Tibial nerve (tissue), 4 donors: ENCODE measurements around the gene VSIG10L2. TPM values are rescaled to one million over a fixed set of nuclear protein-coding genes. Genes with fewer than 3 reads are reported as not detected.

Source experiments
- DNase-seq, 2 donors: peaks; one replicate each; pipeline ENCODE4 v3.0.0-alpha.2; 2019; ENCODE audit warnings: low spot score in 2 of 2
- H3K27ac ChIP-seq, 4 donors: fragments of 200-600 bp; sonication (generic) in 3 of 4; one replicate each; pipeline ENCODE4 v1.5.1; 2017 to 2019; ENCODE audit warnings: mild to moderate bottlenecking in 1 of 4
- H3K27me3 ChIP-seq, 2 donors: fragments of 200-600 bp; sonication (generic) in 1 of 2; one replicate each; pipeline versions ENCODE4 v1.5.1 to v1.6.0; 2017 to 2019
- H3K36me3 ChIP-seq, 3 donors: fragments of 200-600 bp; sonication (generic); one replicate each; pipeline ENCODE4 v1.5.1; 2018 to 2019
- H3K4me1 ChIP-seq, 4 donors: fragments of 200-600 bp; sonication (generic) in 3 of 4; one replicate each; pipeline ENCODE4 v1.5.1; 2017 to 2019
- H3K4me3 ChIP-seq, 4 donors: fragments of 200-600 bp; sonication (generic) in 3 of 4; one replicate each; pipeline ENCODE4 v1.5.1; 2017 to 2019; ENCODE audit warnings: mild to moderate bottlenecking in 1 of 4, moderate library complexity in 1 of 4
- H3K9me3 ChIP-seq, 4 donors: fragments of 200-600 bp; sonication (generic) in 3 of 4; one replicate each; pipeline ENCODE4 v1.5.1; 2017 to 2019
- CTCF ChIP-seq, 5 experiments: fragments of 200-600 bp in 3 of 5; fragments of 450-650 bp in 2 of 5; sonication (generic) in 3 of 5; IDR thresholded peaks; one replicate each; pipeline ENCODE4 v1.5.1; 2016 to 2019; ENCODE audit warnings: antibody characterized with exemption in 5 of 5, mild to moderate bottlenecking in 3 of 5, moderate library complexity in 2 of 5
- EP300 ChIP-seq, 2 donors: sonication (generic); formaldehyde crosslinking; IDR thresholded peaks; one replicate each; pipeline ENCODE4 v1.6.1; 2017; ENCODE audit warnings: antibody characterized with exemption in 2 of 2, mild to moderate bottlenecking in 1 of 2
- POLR2A ChIP-seq, 2 donors: fragments of 450-650 bp; IDR thresholded peaks; one replicate each; pipeline ENCODE4 v1.6.1; 2017; ENCODE audit warnings: antibody characterized with exemption in 2 of 2, mild to moderate bottlenecking in 2 of 2, moderate library complexity in 2 of 2
- WGBS, 2 donors: methylation state at CpG; one replicate each; pipeline ENCODE4 v1.1.5; 2018; 5-methylcytosine and 5-hydroxymethylcytosine counted together
- total RNA-seq, 4 donors: library from RNA; depleted of rRNA; stranded (reverse); fragments of >200 nt; gene quantifications; one replicate each; pipeline ENCODE4 v1.1.0, GENCODE V29; 2016

VSIG10L2 gene
- total RNA-seq, result not detected

GRCh38 chr11:125945797-125946520, at the start of gene VSIG10L2:
Gene VSIG10L2, plus strand, starts transcription at chr11:125946044. Its CDS starts 12 bp downstream, at chr11:125946056.
- Histone ChIP-seq H3K27me3 (no peaks in the 10 kb centered on the region), H3K9me3 (no peaks in the 10 kb centered on the region), H3K4me1 (peaks cover 0 to 4% (median 0%) of the 10 kb centered on the region in 4 donors), H3K4me3 (no peak within 1 kb of the TSS), H3K27ac (no peak within 1 kb of the TSS), H3K36me3 (no peaks in the 10 kb centered on the region)
- no peak for TF ChIP-seq EP300 (IDR thresholded peaks at IDR 0.05)
- TF ChIP-seq POLR2A (IDR thresholded peaks at IDR 0.05), result no peak
- no peak for TF ChIP-seq CTCF (IDR thresholded peaks at IDR 0.05)
- DNase-seq, result no peak
- 79 to 86% methylated on average over 8 of the region's 8 CpGs for WGBS, 2 donors

- no peak for DNase-seq
- 80 to 82% methylated on average over 6 of the region's 6 CpGs for WGBS, 2 donors
- Histone ChIP-seq H3K4me3 (no peak overlapping the region), H3K4me1 (peaks cover 0 to 34% (median 14%) of the 10 kb centered on the region in 4 donors), H3K27ac (no peak overlapping the region), H3K36me3 (peaks cover 0 to 18% (median 0%) of the 10 kb centered on the region in 3 donors), H3K27me3 (peaks cover 0 to 28% of the 10 kb centered on the region in 2 donors), H3K9me3 (no peaks in the 10 kb centered on the region)
- TF ChIP-seq POLR2A (IDR thresholded peaks at IDR 0.05) (no peak), CTCF (IDR thresholded peaks at IDR 0.05) (no peak), EP300 (IDR thresholded peaks at IDR 0.05) (no peak)
Observed at GRCh38 chr11:125901872-125902271, 44.0 kb upstream of the VSIG10L2 start.

DNA sequence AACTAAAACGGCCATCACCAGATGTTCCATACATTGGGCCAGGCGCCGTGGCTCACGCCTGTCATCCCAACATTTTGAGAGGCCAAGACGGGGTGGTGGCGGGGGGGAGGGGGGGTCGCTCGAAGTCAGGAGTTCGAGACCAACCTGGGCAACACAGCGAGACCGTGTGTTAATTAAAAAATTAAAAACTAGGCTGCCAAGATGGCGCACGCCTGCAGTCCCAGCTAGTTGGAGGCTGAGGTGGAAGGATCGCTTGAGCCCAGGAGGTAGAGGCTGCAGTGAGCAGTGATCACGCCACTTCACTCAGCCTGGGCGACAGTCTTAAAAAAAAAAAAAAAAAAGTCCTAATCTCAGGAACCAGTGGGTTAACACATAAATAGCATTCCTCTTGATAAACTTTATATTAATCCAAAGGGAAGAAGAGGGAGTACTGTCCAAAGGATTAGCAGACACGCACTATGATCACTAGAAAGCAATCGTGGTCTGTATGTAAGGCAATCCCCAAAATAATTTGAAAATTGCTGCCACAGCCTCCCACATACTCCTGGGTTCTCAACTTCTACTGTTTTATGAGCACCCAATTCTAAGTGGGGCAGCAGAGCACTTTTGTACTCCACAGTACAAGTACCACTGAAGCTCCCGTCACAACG, 43.4 kb upstream of the VSIG10L2 start:
- no peak for TF ChIP-seq EP300 (IDR thresholded peaks at IDR 0.05)
- TF ChIP-seq CTCF (IDR thresholded peaks at IDR 0.05), result no peak
- TF ChIP-seq POLR2A (IDR thresholded peaks at IDR 0.05), result no peak
- WGBS, 2 donors, result 54 to 60% methylated on average over 20 of the region's 20 CpGs
- H3K4me3 ChIP-seq, result peak overlapping the region; percentile 55 to 71 (median 58)
- H3K27ac ChIP-seq, result peak overlapping the region; percentile 41 to 89 (median 66)
- H3K4me1 ChIP-seq, result peaks cover 0 to 34% (median 14%) of the 10 kb centered on the region in 4 donors
- DNase-seq, result no peak
- peaks cover 0 to 28% of the 10 kb centered on the region in 2 donors for H3K27me3 ChIP-seq
- peaks cover 0 to 18% (median 0%) of the 10 kb centered on the region in 3 donors for H3K36me3 ChIP-seq
- H3K9me3 ChIP-seq, result no peaks in the 10 kb centered on the region

GRCh38 chr11:125902927-125903710, 42.7 kb upstream of the VSIG10L2 start, which contains the start of gene PUS3:
Gene PUS3, minus strand, starts transcription at chr11:125903206. Its CDS starts 6,922 bp downstream, at chr11:125896284.
- 2 to 3% methylated on average over 31 of the region's 31 CpGs for WGBS, 2 donors
- TF ChIP-seq CTCF (IDR thresholded peaks at IDR 0.05) (no peak), POLR2A (IDR thresholded peaks at IDR 0.05) (peak in 1 of 2 donors; percentile 30), EP300 (IDR thresholded peaks at IDR 0.05) (peak; percentile 53 to 85)
- peaks cover 0 to 28% of the 10 kb centered on the region in 2 donors for H3K27me3 ChIP-seq
- peak within 1 kb of the TSS; percentile 55 to 71 (median 58) for H3K4me3 ChIP-seq
- H3K36me3 ChIP-seq, result peaks cover 0 to 18% (median 0%) of the 10 kb centered on the region in 3 donors
- peak; percentile 83 to 89 for DNase-seq
- H3K4me1 ChIP-seq, result peaks cover 0 to 34% (median 14%) of the 10 kb centered on the region in 4 donors
- H3K9me3 ChIP-seq, result no peaks in the 10 kb centered on the region
- peak within 1 kb of the TSS; percentile 41 to 89 (median 66) for H3K27ac ChIP-seq
